HG03521 (cell line): ENCODE results near the gene CFAP90.

Source experiments
- ATAC-seq: cut with Tn5 transposase; IDR thresholded peaks from one replicate; pipeline ENCODE4 v1.9.1; 2021; ENCODE audit warnings: mild to moderate bottlenecking, moderate library complexity; ENCODE audit not compliant: unreplicated experiment

The CFAP90 gene

DNA sequence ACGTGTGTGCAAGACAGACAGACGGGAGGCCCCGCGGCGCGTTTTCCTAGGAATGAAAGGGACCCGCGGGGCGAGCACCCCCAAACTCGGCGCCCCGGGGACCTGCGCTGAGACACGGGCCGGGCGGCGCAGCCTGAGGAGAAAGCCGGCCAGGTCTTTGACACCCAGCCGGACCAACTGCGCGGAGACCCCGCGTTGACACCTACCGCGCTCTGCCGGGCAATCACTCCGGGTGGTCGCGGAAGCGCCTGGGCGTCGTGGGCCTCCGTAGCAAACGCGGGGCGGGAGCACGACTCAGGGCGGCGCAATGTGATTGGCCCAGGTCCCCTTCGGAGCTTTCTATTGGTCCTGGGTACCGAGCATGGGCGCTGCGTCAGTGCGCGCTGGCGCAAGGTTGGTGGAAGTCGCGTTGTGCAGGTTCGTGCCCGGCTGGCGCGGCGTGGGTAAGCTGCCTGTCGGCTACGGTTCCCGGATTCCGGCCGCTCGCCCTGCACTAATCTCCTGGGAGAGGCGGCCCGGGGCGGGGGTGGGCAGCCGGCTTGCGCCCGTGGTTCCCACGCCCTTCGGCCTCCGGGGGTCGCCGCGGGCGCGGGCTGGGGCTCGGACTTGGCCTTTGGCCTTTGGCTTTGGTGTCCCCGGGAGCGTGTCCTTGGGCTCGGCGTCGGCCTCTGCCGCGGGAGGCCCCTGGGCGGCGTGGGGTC, 18.0 kb upstream of the CFAP90 start, which contains the start of the genes FASTKD3 and MTRR:
Gene FASTKD3 (minus strand): TSS at position 259 of the 701 bp plus-strand sequence. CDS start 948 bp downstream, outside the sequence.
Gene MTRR (plus strand): TSS at position 376 of the 701 bp plus-strand sequence. CDS start 1,647 bp downstream, outside the sequence.
- ATAC-seq, result peak; percentile 97

DNA sequence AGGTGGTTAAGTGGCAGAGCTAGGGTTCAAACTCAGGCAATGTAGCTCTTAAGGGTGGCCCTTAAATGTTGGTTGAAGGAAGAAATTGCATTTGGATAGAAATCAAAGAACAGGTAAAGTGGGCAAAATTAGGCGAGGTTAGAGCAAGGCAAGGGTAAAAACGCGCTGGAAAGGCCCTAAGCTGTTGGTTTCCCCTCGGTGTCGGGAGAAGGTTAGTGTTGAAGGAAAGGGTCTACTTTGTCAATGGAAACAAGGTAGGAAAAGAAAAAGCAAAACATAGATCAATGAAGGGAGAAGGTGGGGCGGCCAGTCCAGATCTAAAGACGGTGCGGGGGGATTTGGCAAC, 17.5 kb upstream of the CFAP90 start:
- ATAC-seq, result no peak

DNA sequence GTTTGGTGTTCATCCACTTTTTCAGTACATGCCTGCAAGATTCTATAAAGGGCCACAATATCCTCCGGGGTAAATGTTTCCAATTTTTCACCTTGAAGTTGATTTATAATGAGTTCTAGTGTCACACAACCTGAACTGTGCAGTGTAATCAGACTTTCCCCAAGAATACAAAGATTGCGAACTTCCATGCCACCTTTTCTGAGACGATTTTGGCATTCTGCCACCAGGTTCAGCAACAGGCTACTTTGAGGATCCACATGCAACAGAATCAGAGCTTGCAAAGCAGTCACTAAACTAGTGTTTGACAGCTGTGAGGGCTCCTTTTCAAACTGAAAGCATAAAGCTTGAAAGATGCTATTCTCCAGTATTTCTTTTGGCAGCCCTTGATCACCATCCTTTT, 16.3 kb upstream of the CFAP90 start:
- no peak for ATAC-seq

DNA sequence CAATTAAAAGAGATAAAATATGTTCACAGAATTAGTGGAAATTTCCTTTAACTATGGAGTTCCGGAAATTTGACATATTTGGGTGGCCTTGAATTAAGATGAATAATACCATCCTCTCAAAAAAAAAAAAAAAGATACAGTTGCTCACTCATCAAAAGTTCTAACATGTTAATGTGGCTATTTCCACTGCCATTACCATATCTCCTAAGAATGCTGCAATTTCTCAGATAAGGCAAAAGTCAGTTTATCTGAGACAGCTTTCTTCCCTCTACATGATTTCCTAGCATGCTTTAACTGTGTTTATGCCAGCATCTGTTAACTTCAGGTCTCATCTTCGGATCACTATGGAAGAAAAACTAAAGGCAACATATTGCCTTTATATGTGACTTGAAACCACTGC, 15.3 kb upstream of the CFAP90 start:
- no peak for ATAC-seq

DNA sequence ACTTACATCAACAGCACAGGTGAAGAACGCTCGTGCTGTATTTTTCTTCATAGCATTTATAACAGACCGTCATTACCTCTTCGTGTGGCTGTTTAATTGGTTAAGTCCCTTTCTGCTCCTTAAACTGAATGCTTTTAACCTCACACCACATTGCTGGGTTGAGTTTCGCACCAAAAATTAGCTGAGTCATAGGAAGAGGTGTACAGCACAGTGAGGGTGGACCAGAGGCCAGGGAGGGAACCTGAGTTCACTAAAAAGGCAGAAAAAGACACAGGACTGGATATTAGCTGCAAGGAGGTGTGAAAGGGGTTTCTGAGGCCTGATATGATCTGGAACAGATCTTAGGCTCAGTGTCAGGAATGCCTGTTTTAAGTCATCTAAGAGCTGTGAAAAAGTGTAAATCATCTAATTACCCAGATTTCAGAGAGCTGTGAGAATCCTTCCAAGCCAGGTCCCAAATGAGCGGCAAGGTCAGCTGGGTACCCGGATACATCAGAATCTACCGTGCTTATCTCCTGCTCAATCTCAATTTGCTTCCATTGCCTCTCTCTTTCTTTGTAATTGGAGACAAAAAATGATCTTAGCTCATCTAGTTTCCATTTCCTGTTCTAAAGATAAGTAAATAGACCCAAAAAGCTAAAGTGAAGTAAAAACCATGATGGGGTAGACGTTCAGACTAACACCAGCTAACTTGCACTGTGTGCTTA, 7.1 kb upstream of the CFAP90 start:
- no peak for ATAC-seq

DNA sequence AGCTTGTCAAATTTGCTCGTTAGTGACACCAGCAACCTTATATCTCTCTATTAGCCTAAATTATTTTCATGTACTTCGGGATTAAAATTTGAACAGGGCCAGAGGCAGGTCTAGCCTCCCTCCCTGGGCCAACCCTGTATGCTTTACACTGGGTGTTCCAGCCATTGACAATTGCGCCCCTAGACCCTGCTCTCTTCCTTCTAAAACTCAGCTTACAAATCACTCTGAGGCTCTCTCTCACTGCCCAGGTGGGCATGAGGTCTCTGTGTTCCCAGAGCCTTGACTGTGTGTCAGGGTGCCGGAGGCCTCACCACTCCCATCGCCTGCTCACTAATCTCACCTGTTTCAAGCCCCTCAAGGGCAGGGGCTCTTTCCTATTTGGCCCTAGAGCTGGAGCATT, 6.4 kb upstream of the CFAP90 start:
- no peak for ATAC-seq

DNA sequence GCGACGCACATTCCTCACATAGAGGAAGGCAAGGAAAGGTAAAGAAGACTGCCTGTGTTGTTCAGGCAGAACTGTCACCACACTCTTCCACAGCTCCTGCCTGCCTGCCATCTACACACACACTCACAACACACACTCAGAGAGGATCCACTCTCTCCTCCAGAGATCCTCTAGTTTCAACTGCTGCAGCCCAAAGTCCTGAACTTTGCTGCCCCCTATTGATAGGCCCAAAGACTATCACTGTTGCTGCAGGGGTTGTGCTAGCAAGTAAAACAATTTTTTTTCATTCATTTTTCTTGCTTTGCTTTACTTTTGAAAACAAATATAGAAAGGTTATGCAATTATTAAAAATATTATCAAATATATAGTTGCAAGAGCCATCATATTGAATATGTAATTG, 5.9 kb upstream of the CFAP90 start:
- peak; percentile 44 for ATAC-seq

DNA sequence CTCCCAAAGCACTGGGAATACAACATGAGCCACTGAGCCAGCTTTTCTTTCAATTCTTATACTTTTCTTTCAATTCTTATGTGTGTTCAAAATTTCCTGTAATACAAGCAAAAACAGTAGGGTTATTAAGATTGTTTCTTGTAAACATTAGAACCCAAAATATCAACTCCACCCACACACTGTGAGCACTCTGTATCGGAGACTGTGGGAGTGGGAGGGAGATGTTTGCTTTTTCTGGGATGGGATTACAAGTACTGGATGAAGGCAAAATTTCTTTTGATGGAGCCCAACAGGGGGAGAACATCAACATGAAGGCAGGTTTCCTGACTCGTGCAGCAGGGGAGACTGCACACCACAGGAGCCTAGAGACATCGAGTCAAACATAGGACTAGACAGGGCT, 4.7 kb upstream of the CFAP90 start:
- no peak for ATAC-seq

DNA sequence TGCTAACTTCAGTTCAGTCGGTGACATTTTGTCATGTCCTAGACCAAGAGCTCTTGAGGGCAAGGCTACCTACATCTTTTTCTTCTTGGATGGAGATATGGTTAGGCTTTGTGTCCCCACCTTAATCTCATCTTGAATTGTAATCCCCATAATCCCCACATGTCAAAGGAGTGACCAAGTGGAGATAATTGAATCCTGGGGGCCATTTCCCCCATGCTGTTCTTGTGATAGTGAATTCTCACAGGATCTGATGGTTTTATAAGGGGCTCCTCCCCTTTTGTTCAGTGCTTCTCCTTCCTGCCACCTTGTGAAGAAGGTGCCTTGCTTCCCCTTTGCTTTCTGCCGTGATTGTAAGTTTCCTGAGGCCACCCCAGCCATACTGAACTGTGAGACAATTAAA, 2.1 kb upstream of the CFAP90 start:
- ATAC-seq, result no peak

DNA sequence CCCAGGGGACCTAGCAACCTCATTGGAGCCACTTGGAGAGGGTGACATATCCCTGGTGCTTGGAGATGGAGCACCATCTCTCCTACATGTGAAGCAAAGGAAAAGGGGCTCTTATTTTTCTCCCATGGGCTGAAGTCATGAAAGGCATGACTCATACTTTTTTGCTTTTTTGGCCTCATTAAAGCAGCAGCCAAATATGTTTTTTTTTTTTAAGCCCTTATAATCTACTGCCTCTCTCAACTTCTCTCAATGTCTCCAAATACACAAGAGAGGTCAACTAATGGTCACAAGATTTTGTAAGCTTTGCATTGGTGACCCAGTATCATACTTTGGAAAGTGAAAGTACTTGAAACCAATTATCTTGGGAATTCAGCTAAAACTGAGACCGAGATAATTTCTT, 1.6 kb upstream of the CFAP90 start:
- no peak for ATAC-seq

DNA sequence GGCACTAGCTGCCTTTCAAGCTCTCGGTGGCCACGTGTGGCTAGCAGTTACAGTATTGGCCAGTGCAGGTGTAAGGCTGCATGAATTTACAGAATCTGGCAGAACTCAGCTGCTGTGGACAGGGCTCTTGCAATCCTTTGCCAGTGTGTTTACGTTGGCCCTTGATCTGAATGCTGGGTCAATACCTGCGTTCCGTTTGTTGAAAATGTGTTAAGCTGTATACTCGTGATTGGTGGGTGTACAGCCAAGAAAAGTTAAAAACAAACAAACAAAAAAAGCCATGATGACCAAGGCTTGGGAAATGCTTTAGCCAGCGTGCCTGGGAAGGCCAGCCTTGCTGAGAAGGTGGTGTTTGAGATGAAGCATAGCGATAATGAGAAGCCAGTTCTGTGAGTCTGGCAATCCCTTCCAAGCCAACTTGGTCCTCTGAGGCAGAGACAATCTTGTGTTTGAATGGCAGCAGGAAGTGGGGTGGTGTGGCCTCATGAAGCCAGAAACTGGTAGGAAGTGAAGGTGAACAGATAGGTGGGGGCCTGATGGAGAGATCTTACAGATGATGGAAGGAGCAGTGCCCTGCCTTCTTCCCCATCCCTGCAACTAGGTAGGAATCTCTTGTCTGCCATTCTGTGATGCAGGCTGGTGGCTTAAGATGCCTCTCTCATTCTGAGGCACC, 820 bp upstream of the CFAP90 start:
- no peak for ATAC-seq

DNA sequence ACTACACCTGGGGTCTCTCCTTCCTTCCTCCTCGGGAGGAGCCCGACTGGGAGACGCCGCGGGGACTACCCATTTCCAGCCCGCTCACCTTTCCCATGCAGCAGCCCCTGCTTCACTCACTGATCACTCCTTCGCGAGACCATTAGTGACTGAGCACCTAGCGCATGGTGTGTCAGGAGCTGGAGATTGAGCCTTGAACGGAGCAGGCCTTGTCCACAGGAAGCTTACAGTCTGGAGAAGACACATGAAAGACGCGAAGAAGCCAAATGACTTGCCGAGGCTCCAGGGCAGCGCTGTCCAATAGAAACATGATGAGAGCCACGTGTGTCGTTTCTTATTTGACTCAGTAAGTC, 283 bp upstream of the CFAP90 start:
- no peak for ATAC-seq

DNA sequence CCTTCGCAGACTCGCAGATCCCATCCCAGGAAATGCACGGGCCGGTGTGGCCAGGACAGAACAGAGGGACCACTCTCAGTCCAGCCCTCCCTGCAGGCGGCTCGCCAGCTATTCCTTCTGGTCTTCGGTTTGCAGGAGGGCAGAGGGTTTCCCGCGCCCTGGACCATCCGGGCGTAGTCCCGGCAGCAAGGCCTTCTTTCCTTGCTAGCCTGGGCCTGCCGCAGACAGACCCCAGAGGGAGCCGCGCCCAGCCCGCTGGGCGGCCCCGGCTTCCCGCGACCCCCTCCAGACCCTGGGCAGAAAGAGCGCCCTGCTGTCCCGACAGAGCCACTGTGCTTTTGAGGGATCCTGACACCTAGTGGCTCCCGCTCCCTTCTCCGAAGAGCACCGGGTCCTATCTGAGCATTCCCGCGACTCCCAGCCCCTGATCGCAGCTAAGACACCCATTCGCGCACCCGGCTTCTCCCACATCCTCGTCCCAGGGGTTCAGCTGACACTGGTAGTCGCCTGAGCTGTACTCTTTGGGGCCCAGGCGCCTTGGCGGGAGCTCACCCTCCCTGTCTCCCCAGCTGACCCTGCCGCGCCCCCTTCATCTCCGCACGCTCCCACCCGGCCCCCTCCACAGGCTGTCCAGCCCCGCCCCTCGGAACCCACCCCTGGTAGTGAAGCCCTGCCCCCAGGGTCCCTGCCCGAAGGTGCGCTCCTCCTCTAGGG, 1.1 kb downstream of the CFAP90 start:
- no peak for ATAC-seq

DNA sequence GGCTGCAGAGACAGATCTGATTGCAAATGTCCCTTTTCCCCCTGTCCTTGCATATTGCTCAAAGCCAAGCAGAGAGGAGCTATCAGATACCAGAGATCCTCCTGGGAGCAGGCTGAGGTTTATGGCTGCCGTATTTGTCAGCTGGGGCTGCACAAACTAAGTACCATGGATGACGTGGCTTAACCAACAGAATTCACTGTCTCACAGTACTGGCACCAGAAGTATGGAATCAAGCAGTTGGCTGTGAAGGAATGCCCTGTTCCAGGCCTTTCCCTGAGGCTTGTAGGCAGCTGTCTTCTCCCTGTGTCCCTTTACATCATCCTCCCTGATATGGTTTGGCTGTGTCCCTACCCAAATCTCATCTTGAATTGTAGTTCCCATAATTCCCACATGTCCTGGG, 2.6 kb downstream of the CFAP90 start:
- ATAC-seq, result no peak

DNA sequence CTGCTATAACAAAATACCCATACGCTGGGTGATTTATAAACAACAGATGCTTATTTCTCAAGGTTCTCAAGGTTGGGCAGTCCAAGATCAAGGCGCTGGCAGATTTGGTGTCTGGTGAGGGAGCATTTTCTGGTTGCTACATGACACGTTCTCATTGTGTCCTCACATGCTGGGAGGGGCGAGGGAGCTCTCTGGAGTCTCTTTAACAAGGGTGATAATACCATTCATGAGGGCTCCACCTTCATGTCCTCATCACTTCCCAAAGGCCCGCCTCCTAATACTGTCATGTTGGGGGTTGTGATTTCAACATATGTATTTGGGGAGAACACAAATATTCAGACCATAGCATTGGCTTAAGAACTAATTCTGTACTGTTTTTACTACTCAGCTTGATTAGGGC, 4.6 kb downstream of the CFAP90 start:
- no peak for ATAC-seq

DNA sequence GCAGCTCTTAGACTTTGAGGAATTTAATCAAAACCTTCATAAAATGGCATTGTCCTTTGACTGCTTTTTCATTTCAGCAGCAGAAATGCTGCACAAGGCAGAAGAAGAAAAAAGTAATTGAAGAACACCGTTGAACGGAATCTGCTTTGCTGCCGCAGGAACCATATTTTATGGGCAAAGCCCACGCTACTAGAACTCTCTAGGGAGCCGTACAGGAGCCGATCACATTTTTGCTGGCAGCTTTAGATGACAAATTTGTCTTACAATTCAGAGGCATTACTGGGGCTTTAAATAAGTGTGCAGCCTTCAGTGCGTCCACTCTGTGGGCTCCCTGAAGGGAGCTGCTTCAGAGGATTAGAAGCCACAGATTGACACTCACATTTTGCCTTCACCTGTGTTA, 5.4 kb downstream of the CFAP90 start:
- no peak for ATAC-seq

DNA sequence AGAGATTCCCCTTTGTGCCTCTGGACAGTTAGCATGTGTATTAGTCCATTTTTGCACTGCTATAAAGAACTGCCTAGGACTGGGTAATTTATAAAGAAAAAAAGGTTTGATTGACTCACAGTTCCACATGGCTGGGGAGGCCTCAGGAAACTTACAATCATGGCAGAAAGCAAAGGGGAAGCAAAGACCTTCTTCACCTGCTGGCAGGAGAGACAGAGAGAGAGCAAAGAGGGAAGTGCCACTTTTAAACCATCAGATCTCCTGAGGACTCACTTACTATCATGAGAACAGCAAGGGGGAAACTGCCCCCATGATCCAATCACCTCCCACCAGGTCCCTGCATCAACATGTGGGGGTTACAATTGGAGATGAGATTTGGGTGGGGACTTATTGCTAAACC, 6.0 kb downstream of the CFAP90 start:
- no peak for ATAC-seq

DNA sequence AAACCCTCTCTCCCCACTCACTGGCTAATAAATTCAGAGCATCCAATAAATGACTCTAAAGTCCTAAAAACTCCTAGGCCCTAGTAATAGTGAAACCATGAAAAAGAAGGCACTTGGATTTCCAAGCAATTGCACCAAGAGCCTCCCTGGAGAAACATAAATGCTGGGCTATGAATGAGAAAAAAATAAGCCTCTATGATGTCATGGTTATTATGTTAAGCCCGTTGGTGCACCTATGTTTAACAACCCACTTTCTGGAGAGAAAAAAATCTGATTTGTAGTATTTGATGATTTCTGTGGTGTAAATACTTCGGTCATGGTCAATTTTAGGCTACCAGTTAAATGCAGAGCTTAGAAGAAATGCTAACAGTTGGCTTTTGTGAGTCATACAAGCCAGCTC, 8.4 kb downstream of the CFAP90 start:
- ATAC-seq, result no peak

DNA sequence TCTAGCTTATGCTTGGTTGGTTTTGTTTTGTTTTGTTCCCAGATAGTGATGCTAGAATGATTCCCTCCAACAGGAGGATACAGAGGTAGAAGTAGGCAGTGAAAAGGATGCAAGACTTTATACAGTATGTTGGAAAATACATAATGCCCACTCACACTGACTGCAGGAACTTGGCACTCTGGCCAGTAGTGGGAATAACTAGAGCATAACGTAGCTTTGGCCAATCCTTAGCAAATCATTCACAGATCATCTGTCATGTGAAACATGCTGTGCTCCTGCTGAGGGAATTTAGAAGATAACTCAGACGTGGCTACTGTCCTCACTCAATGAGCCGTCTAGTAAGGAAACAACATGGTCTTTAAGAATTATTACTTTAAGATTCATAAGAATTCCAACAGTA, 13.5 kb downstream of the CFAP90 start:
- ATAC-seq, result no peak

DNA sequence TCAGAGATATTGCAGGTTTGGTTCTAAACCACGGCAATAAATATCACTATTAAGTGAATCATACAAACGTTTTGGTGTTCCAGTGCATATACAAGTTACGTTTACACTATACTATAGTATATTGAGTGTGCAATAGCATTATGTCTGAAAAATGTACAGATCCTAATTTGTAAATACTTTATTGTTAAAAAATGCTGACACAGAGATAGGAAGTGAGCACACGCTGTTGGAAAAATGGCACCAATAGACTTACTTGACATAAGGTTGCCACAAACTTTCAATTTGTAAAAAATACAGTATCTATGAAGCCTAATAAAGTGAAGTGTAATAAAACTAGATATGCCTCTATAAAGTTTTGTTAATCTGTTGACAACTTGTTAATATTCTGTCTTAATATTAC, 16.0 kb downstream of the CFAP90 start:
- no peak for ATAC-seq

DNA sequence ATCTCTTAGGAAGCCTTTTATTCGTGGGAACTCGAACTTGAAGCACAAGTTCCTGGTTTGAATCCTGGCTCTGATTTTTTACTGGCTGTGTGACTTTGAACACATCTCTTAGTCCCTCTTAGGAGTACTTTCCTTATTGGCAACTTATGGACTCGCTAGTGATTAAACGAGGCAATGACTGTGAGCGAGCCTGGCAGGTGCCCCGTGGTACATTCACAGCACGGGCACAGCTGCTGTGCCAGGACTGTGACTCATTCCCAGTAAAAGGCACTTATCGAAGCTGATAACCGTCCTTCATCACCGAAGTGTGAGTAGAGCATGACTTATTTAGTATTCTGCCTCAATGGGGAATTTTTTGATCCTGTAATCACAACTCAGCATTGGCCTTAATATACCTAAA, 22.7 kb downstream of the CFAP90 start:
- ATAC-seq, result no peak

DNA sequence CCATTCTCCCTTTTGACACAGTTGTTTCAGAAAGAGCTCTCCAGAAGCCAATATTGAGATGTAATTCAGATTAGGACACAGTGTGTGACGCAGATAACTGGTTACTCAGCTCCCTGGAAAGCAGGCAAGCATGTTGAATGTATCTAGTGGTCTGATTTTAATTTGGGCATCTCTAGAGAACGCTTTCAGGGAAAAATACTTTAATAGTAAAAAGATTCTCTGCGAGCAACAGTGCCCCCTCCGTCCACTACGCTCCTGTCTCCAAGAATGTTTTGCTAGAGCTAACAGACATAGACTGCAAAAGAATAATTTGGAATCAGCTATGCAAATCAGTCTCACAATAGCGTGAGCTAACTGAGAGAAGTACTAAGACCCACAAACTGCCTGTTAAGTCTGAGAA, 23.3 kb downstream of the CFAP90 start:
- no peak for ATAC-seq
